Suppressor macrophage treated with lipopolysaccharide for 1 hour (primary cell): ENCODE results near the gene SATB2.

Source experiments
- DNase-seq, 3 donors: peaks; one replicate each; pipeline ENCODE4 v3.0.0-alpha.2; 2020 to 2022

SATB2 gene

GRCh38 chr2:199465988-199466691 lies 8.4 kb upstream of the SATB2 start:
- no peak for DNase-seq

GRCh38 chr2:199465390-199465789 lies 7.7 kb upstream of the SATB2 start:
- DNase-seq, result no peak

- DNase-seq, result no peak
Measured at GRCh38 chr2:199464606-199465352, 7.0 kb upstream of the SATB2 start.

- DNase-seq, result peak; percentile 34 to 62 (median 41)
Measured at GRCh38 chr2:199463708-199464605, 6.2 kb upstream of the SATB2 start.

- peak; percentile 82 to 94 (median 89) for DNase-seq
Measured at GRCh38 chr2:199462956-199463692, 5.4 kb upstream of the SATB2 start.

GRCh38 chr2:199462347-199462955 lies 4.7 kb upstream of the SATB2 start:
- DNase-seq, result no peak

- DNase-seq, result no peak
Measured at GRCh38 chr2:199461711-199462346, 4.1 kb upstream of the SATB2 start.

GRCh38 chr2:199460846-199461710 lies 3.3 kb upstream of the SATB2 start:
- no peak for DNase-seq

- peak; percentile 35 to 55 (median 36) for DNase-seq
Measured at GRCh38 chr2:199460101-199460671, 2.4 kb upstream of the SATB2 start.

GRCh38 chr2:199459286-199460100 lies 1.8 kb upstream of the SATB2 start:
- DNase-seq, result peak; percentile 92 to 94 (median 93)

GRCh38 chr2:199458806-199459285 lies 1.1 kb upstream of the SATB2 start:
- peak; percentile 23 to 65 (median 50) for DNase-seq

GRCh38 chr2:199458009-199458805 lies 468 bp upstream of the SATB2 start:
- peak; percentile 32 to 68 (median 53) for DNase-seq

GRCh38 chr2:199456383-199457146 lies 1.2 kb downstream of the SATB2 start:
- no peak for DNase-seq

GRCh38 chr2:199455545-199456382 lies 2.0 kb downstream of the SATB2 start:
- peak in 2 of 3 donors; percentile 21 to 44 for DNase-seq

- no peak for DNase-seq
Measured at GRCh38 chr2:199455210-199455544, 2.6 kb downstream of the SATB2 start.

GRCh38 chr2:199452991-199453379 lies 4.8 kb downstream of the SATB2 start:
- DNase-seq, result no peak
